T-cell (primary cell): ENCODE measurements around the gene C17orf75. TPM values are rescaled to one million over a fixed set of nuclear protein-coding genes. Genes with fewer than 3 reads are reported as not detected.

Source experiments
- ATAC-seq, 4 experiments: fragments of 200-7000 bp in 3 of 4; fragments of 150-1000 bp in 1 of 4; cut with Tn5 transposase; replicated peaks in 1 of 4; 1 replicate in 3 of 4; 2 replicates in 1 of 4; pipeline ENCODE4 v1.10.0; 2021; ENCODE audit warnings: moderate library complexity in 3 of 4, mild to moderate bottlenecking in 2 of 4, moderate number of reproducible peaks in 1 of 4
- CTCF ChIA-PET, 2 donors: fragments of 300-600 bp; sonication (Branson Sonifier 250); formaldehyde crosslinking; loops; one replicate each; lab custom pipeline; 2022; ENCODE audit warnings: antibody characterized with exemption in 2 of 2; lab: Charles Lee
- POLR2A ChIA-PET, 2 donors: fragments of 300-600 bp; sonication (Branson Sonifier 250); formaldehyde crosslinking; loops; one replicate each; lab custom pipeline; 2022; ENCODE audit warnings: antibody characterized with exemption in 2 of 2; lab: Charles Lee
- DNase-seq, 35 experiments: peaks; one replicate each; pipeline versions ENCODE4 v3.0.0 to v3.0.0-alpha.2; 2013 to 2023
- H3K27ac ChIP-seq: one replicate; pipeline ENCODE4 v1.5.1; 2013; ENCODE audit warnings: low read length
- H3K27me3 ChIP-seq, 2 experiments: replicated peaks in 1 of 2; 1 replicate in 1 of 2; 2 replicates in 1 of 2; pipeline versions ENCODE4 v1.6.1 to v1.7.0; 2013; ENCODE audit warnings: low read length in 1 of 2, mixed read lengths in 1 of 2; ENCODE audit not compliant: control insufficient read depth in 2 of 2, insufficient read depth in 2 of 2; ENCODE audit errors: extremely low read depth in 1 of 2
- H3K36me3 ChIP-seq, 2 donors: 1 replicate in 1 of 2; 2 replicates in 1 of 2; pipeline versions ENCODE4 v1.6.1 to v1.7.0; 2013; ENCODE audit warnings: low read length in 1 of 2; ENCODE audit not compliant: control insufficient read depth in 2 of 2, insufficient read depth in 1 of 2; ENCODE audit errors: extremely low read depth in 1 of 2
- H3K4me1 ChIP-seq, 2 experiments: 1 replicate in 1 of 2; 2 replicates in 1 of 2; pipeline versions ENCODE4 v1.6.1 to v1.7.0; 2013; ENCODE audit warnings: low read length in 2 of 2, mixed read lengths in 1 of 2; ENCODE audit not compliant: insufficient read depth in 2 of 2, control insufficient read depth in 1 of 2; ENCODE audit errors: extremely low read depth in 1 of 2
- H3K4me3 ChIP-seq, 2 donors: 1 replicate in 1 of 2; 2 replicates in 1 of 2; pipeline versions ENCODE4 v1.5.1 to v1.7.0; 2013; ENCODE audit warnings: mild to moderate bottlenecking in 2 of 2, low read length in 1 of 2, moderate library complexity in 1 of 2; ENCODE audit not compliant: control insufficient read depth in 1 of 2; ENCODE audit errors: extremely low read depth in 1 of 2
- H3K9me3 ChIP-seq: 2 replicates; pipeline ENCODE4 v1.7.0; 2013
- H3K27ac Mint-ChIP-seq, 2 donors: one replicate each; pipeline ENCODE4 v1.8.0; 2020 to 2021; ENCODE audit warnings: mild to moderate bottlenecking in 2 of 2, mixed read lengths in 2 of 2
- H3K27me3 Mint-ChIP-seq, 2 donors: one replicate each; pipeline ENCODE4 v1.8.0; 2021 to 2022; ENCODE audit warnings: mixed read lengths in 2 of 2
- H3K36me3 Mint-ChIP-seq: one replicate; pipeline ENCODE4 v1.8.0; 2021; ENCODE audit warnings: mixed read lengths
- H3K4me1 Mint-ChIP-seq, 3 donors: one replicate each; pipeline ENCODE4 v1.8.0; 2020 to 2022; ENCODE audit warnings: mixed read lengths in 3 of 3, mild to moderate bottlenecking in 1 of 3
- H3K4me3 Mint-ChIP-seq, 3 donors: one replicate each; pipeline ENCODE4 v1.8.0; 2020 to 2022; ENCODE audit warnings: mild to moderate bottlenecking in 3 of 3, mixed read lengths in 3 of 3, moderate library complexity in 3 of 3
- H3K9me3 Mint-ChIP-seq, 3 donors: one replicate each; pipeline ENCODE4 v1.8.0; 2020 to 2022; ENCODE audit warnings: mixed read lengths in 3 of 3
- WGBS: methylation state at CpG from one replicate; pipeline ENCODE4 v1.1.5; 2013; ENCODE audit warnings: missing lambda C conversion rate; ENCODE audit not compliant: insufficient coverage; 5-methylcytosine and 5-hydroxymethylcytosine counted together
- total RNA-seq, 35 experiments: library from RNA in 6 of 35; stranded (reverse) in 6 of 35; fragments of 120-200 nt in 1 of 35; gene quantifications; one replicate each; pipeline versions ENCODE4 v1.2.1 to v1.2.4 and lab custom pipeline; 2013 to 2026

Gene C17orf75
- total RNA-seq, 5 donors from 2014 or later (not counting 1 experiment from before 2014, with no cell fraction given) = 12.2 to 22.0 (median 17.6) TPM

DNA sequence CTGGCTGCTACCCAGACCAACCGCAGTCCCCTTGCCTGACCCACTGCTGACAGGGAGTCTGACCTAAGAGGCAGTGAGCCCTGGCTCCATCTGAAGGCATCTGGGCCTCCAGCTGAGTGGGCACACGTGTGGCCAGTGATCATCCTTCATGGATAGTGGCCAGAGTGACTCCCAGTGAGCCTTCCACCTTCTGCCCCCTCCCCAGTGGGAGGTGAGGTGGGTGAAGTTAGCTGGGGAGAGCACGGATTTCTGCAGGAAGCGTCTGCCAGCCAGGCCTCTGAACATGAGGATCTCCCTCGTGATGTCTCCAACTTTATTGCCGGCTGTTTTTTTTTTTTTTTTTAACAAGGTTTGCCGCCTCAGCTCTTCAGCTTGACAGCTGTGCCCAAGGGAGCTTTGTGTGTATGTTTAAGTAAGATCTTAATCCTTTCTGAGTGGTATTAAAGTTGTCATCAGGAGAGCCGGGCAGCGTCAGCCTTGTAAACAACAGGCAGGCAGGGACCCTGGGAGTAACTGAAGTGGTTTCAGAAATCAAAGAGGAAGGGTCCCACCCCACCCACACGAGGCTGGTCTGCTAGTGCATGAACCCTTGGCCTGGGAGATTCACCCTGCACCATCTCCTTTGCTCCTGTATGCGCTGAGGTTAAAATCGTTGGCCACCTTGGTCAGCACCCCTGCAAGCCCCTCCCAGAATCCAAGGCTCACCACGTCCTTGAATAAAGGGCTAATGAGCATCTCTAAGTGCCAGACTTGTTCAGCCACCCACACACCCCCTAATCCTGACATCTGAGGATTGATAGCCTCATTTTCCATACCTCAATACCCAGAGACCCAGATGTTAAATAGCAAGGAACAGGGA lies 43.0 kb downstream of the C17orf75 start:
- H3K4me3 ChIP-seq = no peak overlapping the region
- CTCF ChIA-PET = no interaction called here
- Mint-ChIP-seq H3K27me3 (no peaks in the 10 kb centered on the region), H3K4me3 (no peak overlapping the region), H3K27ac (no peak overlapping the region), H3K9me3 (no peaks in the 10 kb centered on the region), H3K4me1 (no peaks in the 10 kb centered on the region), H3K36me3 (no peaks in the 10 kb centered on the region)
- no peaks in the 10 kb centered on the region for H3K36me3 ChIP-seq
- POLR2A ChIA-PET = no interaction called here
- peaks cover 0 to 9% of the 10 kb centered on the region in 2 experiments for H3K27me3 ChIP-seq
- DNase-seq = no peak
- H3K27ac ChIP-seq = no peak overlapping the region
- ATAC-seq = no peak
- H3K9me3 ChIP-seq = no peaks in the 10 kb centered on the region
- WGBS = 78% methylated on average over 5 of the region's 13 CpGs
- no peaks in the 10 kb centered on the region for H3K4me1 ChIP-seq

DNA sequence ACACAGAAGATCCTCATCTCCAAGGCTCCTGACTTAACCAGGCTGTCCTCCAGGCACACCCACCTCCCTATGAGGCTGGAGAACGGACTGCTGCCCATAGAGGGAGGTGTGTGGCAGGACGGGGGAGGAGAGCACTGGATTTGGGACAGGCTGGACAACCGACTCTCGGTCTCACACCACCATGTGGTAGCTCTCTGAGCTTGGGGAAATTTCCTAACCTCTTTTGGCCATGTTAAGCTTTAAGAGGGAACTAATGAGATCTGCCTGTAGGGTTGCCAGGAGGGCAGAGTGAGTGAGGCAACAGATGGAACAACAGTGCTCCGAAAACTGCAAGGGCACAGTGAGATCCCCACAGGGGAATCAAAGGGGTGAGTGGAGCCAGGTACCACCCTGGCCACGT lies 43.7 kb downstream of the C17orf75 start:
- H3K27ac Mint-ChIP-seq = no peak overlapping the region
- ATAC-seq = no peak
- no peaks in the 10 kb centered on the region for H3K36me3 ChIP-seq
- 87% methylated on average over 5 of the region's 6 CpGs for WGBS
- ChIA-PET CTCF (no interaction called here), POLR2A (no interaction called here)
- peaks cover 0 to 9% of the 10 kb centered on the region in 2 experiments for H3K27me3 ChIP-seq
- DNase-seq = no peak
- no peaks in the 10 kb centered on the region for H3K9me3 ChIP-seq
- H3K36me3 Mint-ChIP-seq = no peaks in the 10 kb centered on the region
- no peak overlapping the region for H3K4me3 ChIP-seq
- H3K4me1 ChIP-seq = no peaks in the 10 kb centered on the region
- no peak overlapping the region for H3K4me3 Mint-ChIP-seq
- H3K4me1 Mint-ChIP-seq = no peaks in the 10 kb centered on the region
- no peaks in the 10 kb centered on the region for H3K27me3 Mint-ChIP-seq
- no peak overlapping the region for H3K27ac ChIP-seq
- no peaks in the 10 kb centered on the region for H3K9me3 Mint-ChIP-seq

DNA sequence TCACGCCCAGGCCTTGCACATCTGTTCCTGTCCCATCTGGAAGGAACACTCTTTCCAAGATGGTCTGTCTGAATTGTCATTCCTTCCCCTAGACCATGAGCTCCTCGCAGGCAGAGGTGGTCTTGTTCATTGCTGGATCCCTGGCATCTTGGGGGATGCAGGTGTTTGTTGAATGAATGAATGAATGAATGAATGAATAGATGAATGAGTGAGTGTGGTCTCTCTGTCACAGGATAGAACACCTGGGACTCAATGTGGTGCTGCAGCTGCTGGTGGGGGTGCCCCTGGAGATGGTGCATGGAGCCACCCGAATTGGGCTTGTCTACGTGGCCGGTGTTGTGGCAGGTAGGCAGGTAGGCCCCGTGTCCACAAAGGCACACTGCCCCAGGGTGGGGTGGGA lies 44.1 kb downstream of the C17orf75 start:
- H3K4me3 ChIP-seq = no peak overlapping the region
- ChIA-PET POLR2A (no interaction called here), CTCF (no interaction called here)
- Mint-ChIP-seq H3K4me1 (no peaks in the 10 kb centered on the region), H3K27me3 (no peaks in the 10 kb centered on the region), H3K4me3 (no peak overlapping the region), H3K9me3 (no peaks in the 10 kb centered on the region), H3K36me3 (no peaks in the 10 kb centered on the region), H3K27ac (no peak overlapping the region)
- H3K27ac ChIP-seq = no peak overlapping the region
- H3K4me1 ChIP-seq = no peaks in the 10 kb centered on the region
- no peaks in the 10 kb centered on the region for H3K36me3 ChIP-seq
- 85% methylated on average over 4 of the region's 6 CpGs for WGBS
- ATAC-seq (no peak), DNase-seq (no peak)
- H3K9me3 ChIP-seq = no peaks in the 10 kb centered on the region
- H3K27me3 ChIP-seq = peaks cover 0 to 6% of the 10 kb centered on the region in 2 experiments

DNA sequence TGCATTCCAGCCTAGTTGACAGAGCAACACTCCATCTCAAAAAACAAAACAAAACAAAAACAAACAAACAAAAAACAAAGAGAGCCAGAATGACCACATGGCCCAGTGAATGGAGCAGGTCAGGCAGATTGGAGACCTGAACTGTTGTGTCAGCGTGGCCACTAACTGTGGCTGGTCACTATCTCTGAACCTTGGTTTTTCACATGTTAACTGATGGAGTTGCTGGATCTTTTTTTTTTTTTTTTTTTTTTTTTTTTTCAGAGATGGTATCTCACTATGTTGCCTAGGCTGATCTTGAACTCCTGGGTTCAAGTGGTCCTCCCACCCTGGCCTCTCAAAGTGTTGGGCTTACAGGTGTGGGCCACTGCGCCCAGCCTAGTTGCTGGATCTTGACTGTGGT lies 44.5 kb downstream of the C17orf75 start:
- Mint-ChIP-seq H3K27me3 (no peaks in the 10 kb centered on the region), H3K4me1 (no peaks in the 10 kb centered on the region), H3K36me3 (no peaks in the 10 kb centered on the region), H3K4me3 (no peak overlapping the region), H3K27ac (no peak overlapping the region), H3K9me3 (no peaks in the 10 kb centered on the region)
- Histone ChIP-seq H3K4me1 (no peaks in the 10 kb centered on the region), H3K4me3 (no peak overlapping the region), H3K36me3 (no peaks in the 10 kb centered on the region), H3K27ac (no peak overlapping the region), H3K9me3 (no peaks in the 10 kb centered on the region), H3K27me3 (peaks cover 0 to 6% of the 10 kb centered on the region in 2 experiments)
- WGBS = 83% methylated on average over 1 of the region's 2 CpGs
- ATAC-seq = no peak
- no peak for DNase-seq
- CTCF ChIA-PET = no interaction called here
- POLR2A ChIA-PET = no interaction called here

DNA sequence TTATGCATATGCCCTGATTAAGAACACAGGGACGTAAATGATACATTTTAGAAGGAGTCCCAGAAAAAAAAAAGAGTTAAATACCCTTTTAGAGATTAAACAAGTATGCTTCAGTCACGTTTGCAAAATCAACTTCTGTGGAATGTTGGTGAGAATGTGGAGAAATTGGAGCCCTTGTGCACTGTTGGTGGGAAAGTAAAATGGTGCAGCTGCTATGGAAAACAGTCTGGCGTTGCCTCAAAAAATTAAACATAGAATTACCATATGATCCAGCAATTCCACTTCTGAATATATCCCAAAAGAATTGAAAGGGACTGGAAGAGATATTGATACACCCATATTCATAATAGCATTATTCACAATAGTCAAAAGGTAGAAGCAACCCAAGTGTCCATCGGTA lies 49.9 kb downstream of the C17orf75 start:
- H3K36me3 ChIP-seq = no peaks in the 10 kb centered on the region
- Mint-ChIP-seq H3K9me3 (no peaks in the 10 kb centered on the region), H3K27me3 (peaks cover 0 to 8% of the 10 kb centered on the region in 2 donors), H3K27ac (no peak overlapping the region), H3K4me1 (no peaks in the 10 kb centered on the region), H3K36me3 (no peaks in the 10 kb centered on the region), H3K4me3 (no peak overlapping the region)
- ATAC-seq (no peak), DNase-seq (no peak)
- H3K27me3 ChIP-seq = peaks cover 0 to 17% of the 10 kb centered on the region in 2 experiments
- no peak overlapping the region for H3K4me3 ChIP-seq
- H3K9me3 ChIP-seq = no peaks in the 10 kb centered on the region
- POLR2A ChIA-PET = no interaction called here
- CTCF ChIA-PET = no interaction called here
- H3K4me1 ChIP-seq = no peaks in the 10 kb centered on the region
- no peak overlapping the region for H3K27ac ChIP-seq
- 100% methylated on average over 1 of the region's 4 CpGs for WGBS

DNA sequence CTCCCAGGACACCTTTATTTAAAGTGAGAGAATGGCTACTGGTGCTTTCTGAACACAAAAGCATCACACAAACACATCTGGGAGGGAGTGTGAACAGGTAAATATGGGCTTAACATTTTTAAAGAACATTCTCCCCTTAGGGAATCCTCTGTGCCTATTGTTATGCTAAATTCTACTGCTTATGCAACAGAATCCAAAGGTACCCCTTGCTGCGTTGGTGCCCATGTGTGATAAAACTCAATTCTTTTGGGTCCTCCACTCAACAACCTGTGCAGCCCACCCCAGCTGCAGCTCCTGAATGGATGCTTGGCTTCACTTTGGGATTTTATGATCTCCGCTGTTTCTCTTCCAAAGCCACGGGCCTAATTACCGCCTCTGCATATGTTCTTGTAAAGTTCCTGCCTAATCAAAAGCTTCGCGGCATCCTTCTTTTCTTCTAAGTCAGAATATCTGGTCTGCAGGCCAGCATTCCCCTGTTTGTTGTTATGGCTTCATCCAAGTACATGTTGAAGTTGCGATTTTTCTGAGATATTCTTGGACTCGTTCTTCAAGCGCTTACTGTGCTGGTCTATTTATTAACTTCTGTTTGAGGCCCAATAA lies 52.4 kb downstream of the C17orf75 start:
- Histone ChIP-seq H3K27me3 (peaks cover 0 to 27% of the 10 kb centered on the region in 2 experiments), H3K4me1 (no peaks in the 10 kb centered on the region), H3K9me3 (no peaks in the 10 kb centered on the region), H3K4me3 (no peak overlapping the region), H3K27ac (no peak overlapping the region), H3K36me3 (no peaks in the 10 kb centered on the region)
- Mint-ChIP-seq H3K4me3 (no peak overlapping the region), H3K27me3 (peaks cover 5 to 8% of the 10 kb centered on the region in 2 donors), H3K27ac (no peak overlapping the region), H3K4me1 (no peaks in the 10 kb centered on the region), H3K36me3 (no peaks in the 10 kb centered on the region), H3K9me3 (no peaks in the 10 kb centered on the region)
- no peak for ATAC-seq
- 91% methylated on average over 6 of the region's 9 CpGs for WGBS
- CTCF ChIA-PET = no interaction called here
- POLR2A ChIA-PET = no interaction called here
- DNase-seq = no peak
